HCT116 (cell line): ENCODE data around the gene PHACTR4. TPM values are rescaled to one million over a fixed set of nuclear protein-coding genes. Genes with fewer than 3 reads are reported as not detected.
A peak's percentile ranks its signal among the peaks of the same experiment; 100 is the strongest.

Source experiments
- ATAC-seq: fragments of 200-7000 bp; cut with Tn5 transposase; 2 replicates; pipeline ENCODE4 v1.9.1; 2020; ENCODE audit warnings: mild to moderate bottlenecking, moderate library complexity
- BruUV-seq: library from RNA; stranded (reverse); fragments of 400-500 nt; replicated peaks from 2 replicates; lab custom pipeline; 2021; lab: Mats Ljungman, UMichigan
- CTCF ChIA-PET: fragments of 300-600 bp; sonication (Branson Sonifier 250); formaldehyde crosslinking; loops from one replicate; lab custom pipeline; 2021; ENCODE audit warnings: antibody characterized with exemption; lab: Charles Lee
- POLR2A ChIA-PET: fragments of 300-600, 350-600 bp; sonication (Branson Sonifier 250); formaldehyde crosslinking; loops from one replicate; lab custom pipeline; 2021; ENCODE audit warnings: antibody characterized with exemption; lab: Charles Lee
- RAD21 ChIA-PET, 2 experiments: fragments of 300-600 bp; sonication (Branson Sonifier 250); formaldehyde crosslinking; loops; one replicate each; lab custom pipeline; 2023; ENCODE audit warnings: low total read pairs in 2 of 2; ENCODE audit not compliant: uncharacterized antibody in 2 of 2, unreplicated experiment in 2 of 2, low non-redundant PET in 1 of 2; lab: Charles Lee
- DNase-seq: peaks from one replicate; pipeline ENCODE4 v3.0.0-alpha.2; 2010; ENCODE audit warnings: low read depth, low spot score
- H2AFZ ChIP-seq: fragments of 200-600 bp; shearing (Covaris generic), sonication (generic); 2 replicates; pipeline ENCODE4 v1.6.1; 2017; ENCODE audit warnings: low read depth, mixed run types, mixed read lengths, antibody characterized with exemption, low read length; ENCODE audit not compliant: poor library complexity, severe bottlenecking
- H3K27ac ChIP-seq: 2 replicates; pipeline ENCODE4 v1.5.1; 2012; ENCODE audit warnings: low read depth, low read length
- H3K27me3 ChIP-seq: fragments of 200-600 bp; sonication (generic); 2 replicates; pipeline ENCODE4 v1.6.1; 2016; ENCODE audit warnings: mixed run types, low read length, mixed read lengths; ENCODE audit not compliant: insufficient read depth
- H3K36me3 ChIP-seq, 2 experiments: fragments of 200-500 bp in 1 of 2; fragments of 200-600 bp in 1 of 2; sonication (Bioruptor generic) in 1 of 2; sonication (generic) in 1 of 2; 2 replicates each; pipeline versions ENCODE4 v1.5.1 to v1.6.1; 2014 to 2016; ENCODE audit warnings: low read length in 2 of 2, inconsistent platforms in 1 of 2, mixed read lengths in 1 of 2, mixed run types in 1 of 2; ENCODE audit not compliant: insufficient read depth in 2 of 2, control insufficient read depth in 1 of 2
- H3K4me1 ChIP-seq, 2 experiments: fragments of 200-600 bp in 1 of 2; sonication (generic) in 1 of 2; 2 replicates each; pipeline versions ENCODE4 v1.5.1 to v1.6.1; 2012 to 2017; ENCODE audit warnings: low read length in 2 of 2, inconsistent platforms in 1 of 2, mild to moderate bottlenecking in 1 of 2, mixed read lengths in 1 of 2, mixed run types in 1 of 2, moderate library complexity in 1 of 2; ENCODE audit not compliant: insufficient read depth in 2 of 2, control insufficient read depth in 1 of 2
- H3K4me2 ChIP-seq: fragments of 200-600 bp; sonication (generic); 2 replicates; pipeline ENCODE4 v1.6.1; 2017; ENCODE audit warnings: mixed run types, low read length, mixed read lengths
- H3K4me3 ChIP-seq, 2 experiments: fragments of 200-600 bp in 1 of 2; sonication (generic) in 1 of 2; replicated peaks in 1 of 2; 2 replicates each; pipeline ENCODE4 v1.5.1; 2011 to 2016; ENCODE audit warnings: low read length in 2 of 2, control low read depth in 1 of 2, low read depth in 1 of 2, mild to moderate bottlenecking in 1 of 2, mixed read lengths in 1 of 2, mixed run types in 1 of 2
- H3K79me2 ChIP-seq: fragments of 200-600 bp; sonication (generic); 2 replicates; pipeline ENCODE4 v1.6.1; 2017; ENCODE audit warnings: mild to moderate bottlenecking, mixed run types, low read length, moderate library complexity, mixed read lengths; ENCODE audit not compliant: insufficient read depth
- H3K9ac ChIP-seq: fragments of 200-600 bp; sonication (generic); 2 replicates; pipeline ENCODE4 v1.6.1; 2016; ENCODE audit warnings: low read length, mixed read lengths
- H3K9me2 ChIP-seq: fragments of 200-600 bp; sonication (generic), shearing (Covaris generic); 2 replicates; pipeline ENCODE4 v1.6.1; 2017; ENCODE audit warnings: mixed run types, mild to moderate bottlenecking, moderate library complexity; ENCODE audit not compliant: insufficient read depth
- H3K9me3 ChIP-seq, 2 experiments: fragments of 200-500 bp in 1 of 2; fragments of 200-600 bp in 1 of 2; sonication (Bioruptor generic) in 1 of 2; sonication (generic) in 1 of 2; 2 replicates each; pipeline ENCODE4 v1.6.1; 2014 to 2017; ENCODE audit warnings: low read length in 2 of 2, mixed read lengths in 2 of 2, inconsistent platforms in 1 of 2, low read depth in 1 of 2, mild to moderate bottlenecking in 1 of 2, mixed run types in 1 of 2, moderate library complexity in 1 of 2; ENCODE audit not compliant: control insufficient read depth in 1 of 2, insufficient read depth in 1 of 2
- H4K20me1 ChIP-seq: fragments of 200-600 bp; sonication (generic), shearing (Covaris generic); 2 replicates; pipeline ENCODE4 v1.6.1; 2017; ENCODE audit warnings: mixed run types, mild to moderate bottlenecking, moderate library complexity; ENCODE audit not compliant: insufficient read depth
- CEBPB ChIP-seq: IDR thresholded peaks from 2 replicates; pipeline ENCODE4 v1.6.1; 2012; ENCODE audit warnings: low read depth
- POLR2A ChIP-seq: IDR thresholded peaks from 2 replicates; pipeline ENCODE4 v1.7.0; 2011; ENCODE audit warnings: borderline replicate concordance; ENCODE audit not compliant: insufficient read depth, insufficient read length; ENCODE audit errors: extremely low read depth
- RAD21 ChIP-seq: IDR thresholded peaks from 2 replicates; pipeline ENCODE4 v1.6.1; 2012; ENCODE audit warnings: low read depth, mild to moderate bottlenecking
- ZFX ChIP-seq: fragments of 450-650 bp; IDR thresholded peaks from 2 replicates; pipeline ENCODE4 v1.6.1; 2017
- intact Hi-C: fragments of 100-400 bp; cut with micrococcal nuclease; formaldehyde crosslinking; loops from 2 replicates; pipeline ENCODE4 v1.10.0; 2022
- total RNA-seq: library from RNA; stranded (reverse); gene quantifications from one replicate; pipeline ENCODE4 v1.2.1, GENCODE V29; 2021; ENCODE audit not compliant: unreplicated experiment
- TF ChIP-seq, protein P1 (sequence below): IDR thresholded peaks from 2 replicates; pipeline ENCODE4 v1.6.1; 2012
- TF ChIP-seq, protein P2 (sequence below): IDR thresholded peaks from 2 replicates; pipeline ENCODE4 v1.6.1; 2011; ENCODE audit warnings: mild to moderate bottlenecking, low read length, moderate library complexity; ENCODE audit not compliant: insufficient replicate concordance; ENCODE audit errors: extremely low read depth

Gene PHACTR4
- total RNA-seq, 1 experiment from 2014 or later: 36.0 TPM

DNA sequence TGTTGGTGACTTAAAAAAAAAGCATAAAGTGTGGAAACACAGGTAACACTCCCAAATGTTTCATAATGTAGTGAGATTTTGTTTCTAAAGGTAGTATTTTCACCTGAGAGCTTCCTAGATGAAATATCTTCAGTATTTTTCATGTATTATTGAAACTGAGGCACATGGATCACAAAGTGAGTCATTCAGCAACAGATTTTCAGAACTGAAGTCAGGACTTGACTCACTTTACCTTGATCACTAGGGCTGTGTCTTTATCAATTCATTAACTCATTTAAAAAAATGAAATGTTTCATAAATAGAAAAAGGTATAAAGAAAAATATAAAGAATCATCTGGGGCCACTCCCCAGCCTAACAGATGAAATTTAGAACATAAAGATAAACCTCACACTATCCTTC is 69.8 kb downstream of the PHACTR4 start:
- Histone ChIP-seq H3K4me3 (no peak overlapping the region), H3K9ac (no peak overlapping the region), H3K79me2 (peaks cover 66% of the 10 kb centered on the region), H3K27me3 (no peaks in the 10 kb centered on the region), H4K20me1 (no peaks in the 10 kb centered on the region; the same call in 1 of the 2 replicates), H3K9me2 (no peaks in the 10 kb centered on the region), H3K4me1 (peaks cover 29 to 58% of the 10 kb centered on the region in 2 experiments), H3K4me2 (peak overlapping the region; percentile 85), H3K9me3 (no peaks in the 10 kb centered on the region), H2AFZ (no peak overlapping the region), H3K36me3 (no peaks in the 10 kb centered on the region), H3K27ac (no peak overlapping the region; the same call in 1 of the 2 replicates)
- BruUV-seq: no TSS peak
- ChIA-PET RAD21 (no interaction called here), POLR2A (interaction anchor here (3.8 kb wide), 1 partner anchor 69 kb away, joined by 48 read pairs; the partner anchor contains the start of gene RCC1), CTCF (no interaction called here)
- intact Hi-C loops: no loop called here
- ATAC-seq (no peak), DNase-seq (no peak)
- TF ChIP-seq POLR2A: no peak
- no peak for TF ChIP-seq ZFX
- TF ChIP-seq, protein P1, sequence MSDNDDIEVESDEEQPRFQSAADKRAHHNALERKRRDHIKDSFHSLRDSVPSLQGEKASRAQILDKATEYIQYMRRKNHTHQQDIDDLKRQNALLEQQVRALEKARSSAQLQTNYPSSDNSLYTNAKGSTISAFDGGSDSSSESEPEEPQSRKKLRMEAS: no peak
- TF ChIP-seq RAD21: no peak

- no peaks in the 10 kb centered on the region for H3K27me3 ChIP-seq
- CTCF ChIA-PET: no interaction called here
- intact Hi-C loops: no loop called here
- peaks cover 56% of the 10 kb centered on the region for H3K79me2 ChIP-seq
- BruUV-seq: no TSS peak
- H3K9ac ChIP-seq: no peak overlapping the region
- H3K9me3 ChIP-seq: no peaks in the 10 kb centered on the region
- no peaks in the 10 kb centered on the region for H3K36me3 ChIP-seq
- ATAC-seq: no peak
- H3K4me3 ChIP-seq: no peak overlapping the region
- no peaks in the 10 kb centered on the region; the same call in 1 of the 2 replicates for H4K20me1 ChIP-seq
- no peak overlapping the region for H2AFZ ChIP-seq
- no peak overlapping the region for H3K27ac ChIP-seq
- H3K4me2 ChIP-seq: no peak overlapping the region
- POLR2A ChIA-PET: no interaction called here
- H3K9me2 ChIP-seq: no peaks in the 10 kb centered on the region
- peaks cover 23 to 42% of the 10 kb centered on the region in 2 experiments for H3K4me1 ChIP-seq
- RAD21 ChIA-PET: no interaction called here
- no peak for TF ChIP-seq CEBPB
- TF ChIP-seq, protein P2, sequence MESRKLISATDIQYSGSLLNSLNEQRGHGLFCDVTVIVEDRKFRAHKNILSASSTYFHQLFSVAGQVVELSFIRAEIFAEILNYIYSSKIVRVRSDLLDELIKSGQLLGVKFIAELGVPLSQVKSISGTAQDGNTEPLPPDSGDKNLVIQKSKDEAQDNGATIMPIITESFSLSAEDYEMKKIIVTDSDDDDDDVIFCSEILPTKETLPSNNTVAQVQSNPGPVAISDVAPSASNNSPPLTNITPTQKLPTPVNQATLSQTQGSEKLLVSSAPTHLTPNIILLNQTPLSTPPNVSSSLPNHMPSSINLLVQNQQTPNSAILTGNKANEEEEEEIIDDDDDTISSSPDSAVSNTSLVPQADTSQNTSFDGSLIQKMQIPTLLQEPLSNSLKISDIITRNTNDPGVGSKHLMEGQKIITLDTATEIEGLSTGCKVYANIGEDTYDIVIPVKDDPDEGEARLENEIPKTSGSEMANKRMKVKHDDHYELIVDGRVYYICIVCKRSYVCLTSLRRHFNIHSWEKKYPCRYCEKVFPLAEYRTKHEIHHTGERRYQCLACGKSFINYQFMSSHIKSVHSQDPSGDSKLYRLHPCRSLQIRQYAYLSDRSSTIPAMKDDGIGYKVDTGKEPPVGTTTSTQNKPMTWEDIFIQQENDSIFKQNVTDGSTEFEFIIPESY: no peak
- DNase-seq: no peak
These were observed 72.1 kb downstream of the PHACTR4 start for GRCh38 chr1:28441674-28442073.
